Trophoblast cell (in vitro differentiated cells and primary cell): ENCODE data around the gene GSE1.
A peak's percentile ranks its signal among the peaks of the same experiment; 100 is the strongest.

Source experiments
- DNase-seq, 2 donors: peaks; one replicate each; pipeline ENCODE4 v3.0.0-alpha.2; 2016
- H2AFZ ChIP-seq: 2 replicates; pipeline ENCODE4 v1.6.1; 2013; ENCODE audit warnings: low read length, moderate library complexity, mild to moderate bottlenecking; ENCODE audit not compliant: insufficient read depth, poor library complexity
- H2AK5ac ChIP-seq: 2 replicates; pipeline ENCODE4 v1.6.1; 2013; ENCODE audit warnings: mild to moderate bottlenecking, low read length
- H2BK120ac ChIP-seq: 2 replicates; pipeline ENCODE4 v1.6.1; 2013; ENCODE audit warnings: low read length, mild to moderate bottlenecking, moderate library complexity; ENCODE audit not compliant: insufficient read depth, poor library complexity
- H2BK12ac ChIP-seq: 2 replicates; pipeline ENCODE4 v1.6.1; 2013; ENCODE audit warnings: mild to moderate bottlenecking, low read length, moderate library complexity
- H2BK5ac ChIP-seq: 2 replicates; pipeline ENCODE4 v1.6.1; 2013; ENCODE audit warnings: low read length, low read depth, moderate library complexity, mild to moderate bottlenecking; ENCODE audit not compliant: poor library complexity
- H3K14ac ChIP-seq: 2 replicates; pipeline ENCODE4 v1.6.1; 2013; ENCODE audit warnings: mild to moderate bottlenecking, low read length
- H3K18ac ChIP-seq: 2 replicates; pipeline ENCODE4 v1.6.1; 2013; ENCODE audit warnings: mild to moderate bottlenecking, low read length
- H3K23ac ChIP-seq: 2 replicates; pipeline ENCODE4 v1.6.1; 2013; ENCODE audit warnings: low read length
- H3K27ac ChIP-seq: 2 replicates; pipeline ENCODE4 v1.5.1; 2013; ENCODE audit warnings: low read depth, mild to moderate bottlenecking, inconsistent platforms, low read length, moderate library complexity
- H3K27me3 ChIP-seq: 2 replicates; pipeline ENCODE4 v1.6.1; 2013; ENCODE audit warnings: inconsistent platforms, mild to moderate bottlenecking, low read length, moderate library complexity; ENCODE audit not compliant: insufficient read depth
- H3K36me3 ChIP-seq, 2 experiments: 1 replicate in 1 of 2; 2 replicates in 1 of 2; pipeline ENCODE4 v1.6.1; 2013; ENCODE audit warnings: low read length in 2 of 2, mild to moderate bottlenecking in 2 of 2, moderate library complexity in 1 of 2; ENCODE audit not compliant: insufficient read depth in 2 of 2, control insufficient read depth in 1 of 2
- H3K4ac ChIP-seq: 2 replicates; pipeline ENCODE4 v1.6.1; 2013; ENCODE audit warnings: low read depth, mild to moderate bottlenecking, low read length, moderate library complexity
- H3K4me1 ChIP-seq, 2 experiments: 1 replicate in 1 of 2; 2 replicates in 1 of 2; pipeline ENCODE4 v1.6.1; 2013; ENCODE audit warnings: low read length in 2 of 2, mild to moderate bottlenecking in 2 of 2, moderate library complexity in 1 of 2; ENCODE audit not compliant: insufficient read depth in 2 of 2, control insufficient read depth in 1 of 2
- H3K4me2 ChIP-seq: 2 replicates; pipeline ENCODE4 v1.6.1; 2013; ENCODE audit warnings: inconsistent platforms, mild to moderate bottlenecking, low read length, moderate library complexity
- H3K4me3 ChIP-seq: 2 replicates; pipeline ENCODE4 v1.5.1; 2013; ENCODE audit warnings: mild to moderate bottlenecking, low read depth, low read length, inconsistent platforms
- H3K79me1 ChIP-seq: one replicate; pipeline ENCODE4 v1.6.1; 2013; ENCODE audit warnings: low read length
- H3K79me2 ChIP-seq: 2 replicates; pipeline ENCODE4 v1.6.1; 2013; ENCODE audit warnings: low read length, mild to moderate bottlenecking; ENCODE audit not compliant: control insufficient read depth, insufficient read depth, poor library complexity
- H3K9ac ChIP-seq: 2 replicates; pipeline ENCODE4 v1.6.1; 2013; ENCODE audit warnings: mild to moderate bottlenecking, low read length
- H3K9me3 ChIP-seq: 2 replicates; pipeline ENCODE4 v1.6.1; 2013; ENCODE audit warnings: low read depth, mild to moderate bottlenecking, control low read depth, inconsistent platforms, low read length; ENCODE audit not compliant: insufficient read depth
- H4K12ac ChIP-seq: 2 replicates; pipeline ENCODE4 v1.6.1; 2013; ENCODE audit warnings: low read depth, mild to moderate bottlenecking, low read length, moderate library complexity
- H4K8ac ChIP-seq: 2 replicates; pipeline ENCODE4 v1.6.1; 2013; ENCODE audit warnings: low read depth, mild to moderate bottlenecking, low read length, moderate library complexity
- H4K91ac ChIP-seq: one replicate; pipeline ENCODE4 v1.6.1; 2013; ENCODE audit warnings: low read depth, mild to moderate bottlenecking, low read length, moderate library complexity
- WGBS: extraction: QIAGEN DNeasy Blood & Tissue Kit; methylation state at CpG from one replicate; pipeline ENCODE4 v1.1.7; 2013; ENCODE audit warnings: missing lambda C conversion rate; ENCODE audit not compliant: insufficient read length, insufficient coverage; ENCODE audit errors: extremely low coverage; 5-methylcytosine and 5-hydroxymethylcytosine counted together

GSE1 gene

GRCh38 chr16:85584819-85585282, 28.3 kb upstream of the GSE1 start:
- Histone ChIP-seq H3K79me2 (peaks cover 3% of the 10 kb centered on the region), H3K4me2 (no peak overlapping the region), H3K27me3 (no peaks in the 10 kb centered on the region), H3K9ac (no peak overlapping the region), H3K4ac (no peak overlapping the region), H2AK5ac (no peak overlapping the region), H3K14ac (no peak overlapping the region), H3K27ac (no peak overlapping the region), H4K12ac (no peak overlapping the region), H3K79me1 (peaks cover 2% of the 10 kb centered on the region), H2BK120ac (no peak overlapping the region), H2BK5ac (no peak overlapping the region), H3K4me1 (peaks cover 11 to 17% of the 10 kb centered on the region in 2 experiments), H3K18ac (no peak overlapping the region), H2AFZ (no peak overlapping the region), H3K4me3 (no peak overlapping the region), H3K9me3 (peaks cover 3% of the 10 kb centered on the region), H3K36me3 (peaks cover 2 to 4% of the 10 kb centered on the region in 2 experiments), H3K23ac (no peak overlapping the region), H2BK12ac (no peak overlapping the region), H4K8ac (no peak overlapping the region), H4K91ac (no peak overlapping the region)
- no CpG with 5 or more reads among the region's 20 CpGs for WGBS
- DNase-seq: no peak

- H3K23ac ChIP-seq: no peak overlapping the region
- no peaks in the 10 kb centered on the region for H3K27me3 ChIP-seq
- H4K8ac ChIP-seq: no peak overlapping the region
- H3K9ac ChIP-seq: no peak overlapping the region
- H2BK120ac ChIP-seq: no peak overlapping the region
- H3K27ac ChIP-seq: no peak overlapping the region
- no peak overlapping the region for H3K4me2 ChIP-seq
- no peak overlapping the region for H4K91ac ChIP-seq
- H3K14ac ChIP-seq: no peak overlapping the region
- no peak overlapping the region for H2AFZ ChIP-seq
- no CpG with 5 or more reads among the region's 7 CpGs for WGBS
- peaks cover 3% of the 10 kb centered on the region for H3K79me2 ChIP-seq
- H3K4me3 ChIP-seq: no peak overlapping the region
- H3K18ac ChIP-seq: no peak overlapping the region
- no peak overlapping the region for H2BK12ac ChIP-seq
- no peak overlapping the region for H2AK5ac ChIP-seq
- peaks cover 2% of the 10 kb centered on the region in 2 experiments for H3K36me3 ChIP-seq
- H2BK5ac ChIP-seq: no peak overlapping the region
- H3K4me1 ChIP-seq: peaks cover 8 to 12% of the 10 kb centered on the region in 2 experiments
- peaks cover 2% of the 10 kb centered on the region for H3K79me1 ChIP-seq
- peaks cover 8% of the 10 kb centered on the region for H3K9me3 ChIP-seq
- no peak for DNase-seq
- no peak overlapping the region for H3K4ac ChIP-seq
- H4K12ac ChIP-seq: no peak overlapping the region
Observed at GRCh38 chr16:85585711-85586110, 27.4 kb upstream of the GSE1 start.

GRCh38 chr16:85586380-85587104, 26.6 kb upstream of the GSE1 start:
- no peak overlapping the region for H3K4me3 ChIP-seq
- H2BK120ac ChIP-seq: no peak overlapping the region
- no peak overlapping the region for H2AK5ac ChIP-seq
- H3K27ac ChIP-seq: no peak overlapping the region
- H2BK12ac ChIP-seq: no peak overlapping the region
- H3K4ac ChIP-seq: peak overlapping the region; percentile 8
- DNase-seq: no peak
- H3K27me3 ChIP-seq: no peaks in the 10 kb centered on the region
- no peak overlapping the region for H4K8ac ChIP-seq
- no peak overlapping the region for H3K23ac ChIP-seq
- H4K12ac ChIP-seq: no peak overlapping the region
- peaks cover 2% of the 10 kb centered on the region for H3K79me1 ChIP-seq
- no peak overlapping the region for H3K18ac ChIP-seq
- H3K36me3 ChIP-seq: peaks cover 2% of the 10 kb centered on the region in 2 experiments
- WGBS: no CpG with 5 or more reads among the region's 31 CpGs
- no peak overlapping the region for H3K4me2 ChIP-seq
- H2BK5ac ChIP-seq: no peak overlapping the region
- no peak overlapping the region for H3K14ac ChIP-seq
- H3K4me1 ChIP-seq: peaks cover 8 to 12% of the 10 kb centered on the region in 2 experiments
- peaks cover 3% of the 10 kb centered on the region for H3K79me2 ChIP-seq
- H4K91ac ChIP-seq: no peak overlapping the region
- H3K9me3 ChIP-seq: peaks cover 8% of the 10 kb centered on the region
- no peak overlapping the region for H3K9ac ChIP-seq
- no peak overlapping the region for H2AFZ ChIP-seq

- no peak overlapping the region for H3K23ac ChIP-seq
- no peak overlapping the region for H3K18ac ChIP-seq
- H3K9me3 ChIP-seq: peaks cover 8% of the 10 kb centered on the region
- no peak overlapping the region for H3K4ac ChIP-seq
- no peak overlapping the region for H2BK5ac ChIP-seq
- H4K12ac ChIP-seq: no peak overlapping the region
- no peak overlapping the region for H3K27ac ChIP-seq
- H3K4me1 ChIP-seq: peaks cover 7 to 10% of the 10 kb centered on the region in 2 experiments
- H3K27me3 ChIP-seq: no peaks in the 10 kb centered on the region
- H3K14ac ChIP-seq: no peak overlapping the region
- H3K4me2 ChIP-seq: no peak overlapping the region
- H4K8ac ChIP-seq: no peak overlapping the region
- WGBS: no CpG with 5 or more reads among the region's 26 CpGs
- DNase-seq: no peak
- H2AFZ ChIP-seq: no peak overlapping the region
- peaks cover 2% of the 10 kb centered on the region in 2 experiments for H3K36me3 ChIP-seq
- H2BK12ac ChIP-seq: no peak overlapping the region
- no peak overlapping the region for H3K9ac ChIP-seq
- peaks cover 2% of the 10 kb centered on the region for H3K79me1 ChIP-seq
- no peak overlapping the region for H2BK120ac ChIP-seq
- H2AK5ac ChIP-seq: no peak overlapping the region
- H3K4me3 ChIP-seq: no peak overlapping the region
- peaks cover 3% of the 10 kb centered on the region for H3K79me2 ChIP-seq
- H4K91ac ChIP-seq: no peak overlapping the region
Observed at GRCh38 chr16:85587762-85588556, 25.2 kb upstream of the GSE1 start.
